GM12892 (cell line): ENCODE data around the gene DNASE1L3.
"Not testable (repeated sequence)": the region's sequence is repeated elsewhere in the genome, so short reads cannot be mapped to it uniquely, and the experiment has no call there.

Experiments used
- DNase-seq: peaks from one replicate; pipeline ENCODE4 v3.0.0; 2011; ENCODE audit not compliant: insufficient read length
- FAIRE-seq: peaks from 2 replicates; lab custom pipeline; 2011; peaks lifted over from hg19 to GRCh38; lab: Jason Lieb, UNC
- POLR2A ChIP-seq: IDR thresholded peaks from 2 replicates; pipeline ENCODE4 v1.6.1; 2011; ENCODE audit warnings: low read depth, low read length, control low read depth
- POLR2AphosphoS5 ChIP-seq: IDR thresholded peaks from 2 replicates; pipeline ENCODE4 v1.6.1; 2011; ENCODE audit warnings: low read depth, low read length, control low read depth
- TAF1 ChIP-seq: IDR thresholded peaks from 2 replicates; pipeline ENCODE4 v1.6.1; 2011; ENCODE audit warnings: low read depth, mild to moderate bottlenecking, control low read depth, low read length, borderline replicate concordance

Gene DNASE1L3

DNA sequence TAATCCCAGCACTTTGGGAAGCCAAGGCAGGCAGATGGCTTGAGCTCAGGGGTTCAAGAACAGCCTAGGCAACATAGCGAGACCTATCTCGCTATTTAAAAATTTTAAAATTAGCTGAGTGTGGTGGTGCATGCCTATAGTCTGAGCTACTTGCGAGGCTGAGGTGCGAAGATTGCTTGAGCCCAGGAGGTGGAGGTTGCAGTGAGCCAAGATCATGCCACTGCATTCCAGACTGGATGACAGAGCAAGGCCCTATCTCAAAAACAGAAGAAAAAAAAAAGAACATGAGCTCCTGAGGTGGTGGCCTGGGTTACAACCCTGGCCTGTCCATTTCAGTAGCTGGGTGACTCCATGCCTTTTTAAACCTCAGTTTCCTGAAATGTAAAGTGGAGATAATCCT lies 7.2 kb downstream of the DNASE1L3 start:
- TF ChIP-seq POLR2A, result no peak
- no peak for TF ChIP-seq POLR2AphosphoS5
- no peak for TF ChIP-seq TAF1
- FAIRE-seq (no peak), DNase-seq (no peak)

DNA sequence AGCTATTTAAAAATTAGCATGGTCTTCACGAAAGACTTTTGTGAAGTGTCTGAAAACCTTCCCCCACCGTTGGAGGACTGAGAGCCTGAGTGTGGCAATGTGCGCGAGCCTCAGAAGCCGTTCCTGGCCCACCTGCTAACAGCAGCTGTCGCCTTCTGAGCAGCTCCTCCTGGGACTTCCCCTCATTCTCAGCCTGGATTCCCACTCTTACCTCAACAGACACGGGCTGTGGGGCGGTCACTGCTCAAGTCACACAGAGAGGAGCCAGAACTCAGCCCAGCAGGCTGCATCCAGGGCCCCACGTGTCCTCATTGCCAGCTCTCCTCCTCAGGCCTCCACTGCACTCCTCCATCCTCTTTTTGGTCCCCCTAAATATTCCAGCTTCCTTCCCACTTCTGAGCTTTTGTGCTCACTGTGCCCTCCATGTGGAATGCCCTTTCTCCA lies 7.8 kb downstream of the DNASE1L3 start:
- TF ChIP-seq TAF1 (no peak), POLR2AphosphoS5 (no peak), POLR2A (no peak)
- FAIRE-seq (no peak), DNase-seq (no peak)

DNA sequence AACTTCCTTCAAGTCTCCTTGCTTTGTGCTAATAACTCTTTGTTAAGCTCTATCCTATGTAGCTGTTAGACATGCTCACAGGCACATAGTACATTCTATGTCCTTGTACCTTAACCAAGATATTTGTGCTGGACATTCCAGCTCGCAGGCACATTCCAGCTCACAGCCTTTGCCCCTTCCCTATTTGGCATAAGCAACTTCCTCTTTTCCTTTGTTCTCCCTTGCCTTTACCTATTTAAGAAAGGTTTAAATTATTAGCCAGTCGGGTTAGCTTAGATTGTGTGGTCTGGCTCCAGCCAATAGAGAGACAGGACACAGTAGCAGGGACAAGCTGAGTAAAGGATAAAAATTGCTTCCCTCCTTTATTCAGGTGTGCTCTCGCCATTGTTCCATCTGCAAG lies 9.3 kb downstream of the DNASE1L3 start:
- FAIRE-seq, DNase-seq: not testable (repeated sequence)

DNA sequence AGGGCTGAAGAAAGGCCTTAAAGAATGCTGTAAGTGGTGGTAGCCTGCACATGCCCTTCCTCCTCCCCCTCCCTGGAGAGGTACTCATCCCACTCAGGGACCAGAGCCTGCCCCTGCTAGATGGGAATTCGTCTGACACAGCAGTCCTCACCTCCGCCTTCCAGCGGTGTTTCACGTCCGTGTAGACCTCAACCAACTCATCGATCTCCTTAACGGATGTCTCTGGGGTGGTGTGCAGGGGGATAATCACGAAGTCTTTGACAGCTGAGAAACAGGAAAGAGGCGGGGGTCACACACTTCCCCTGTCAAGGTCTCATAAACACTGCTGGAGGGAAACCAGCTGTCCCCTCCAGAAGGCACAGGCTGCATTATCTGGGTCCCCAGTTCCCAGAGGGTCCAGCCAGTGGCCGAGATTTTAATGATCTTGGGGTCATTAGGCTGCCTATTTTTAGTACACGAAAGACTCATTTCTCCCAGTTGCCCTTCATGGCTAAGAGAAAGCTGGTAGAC lies 9.9 kb downstream of the DNASE1L3 start:
- FAIRE-seq (no peak), DNase-seq (no peak)
- TF ChIP-seq POLR2A (no peak), TAF1 (no peak)

- FAIRE-seq (no peak), DNase-seq (no peak)
- TF ChIP-seq TAF1 (no peak), POLR2A (no peak), POLR2AphosphoS5 (no peak)
Measured at GRCh38 chr3:58200121-58200709, 10.6 kb downstream of the DNASE1L3 start.

DNA sequence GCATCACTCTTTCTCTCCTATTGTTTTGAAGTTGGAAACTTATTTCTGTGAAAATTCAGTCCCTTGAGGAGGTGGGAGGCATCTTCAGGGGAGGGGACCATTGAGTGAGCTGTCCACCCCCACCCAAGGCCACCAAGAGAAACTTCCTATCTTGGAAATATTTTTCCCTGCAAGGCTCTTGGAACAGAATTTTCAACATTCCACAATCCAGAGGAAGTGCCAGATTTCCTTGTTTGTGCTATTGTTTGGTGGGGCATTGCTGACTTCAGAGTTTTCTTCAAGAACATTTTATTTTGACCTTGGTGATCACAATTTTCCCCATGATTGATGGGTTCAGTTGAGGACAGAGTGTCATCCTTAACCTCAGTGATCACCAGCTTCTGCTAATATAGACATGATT lies 12.0 kb downstream of the DNASE1L3 start:
- no peak for FAIRE-seq
- DNase-seq, result no peak
- TF ChIP-seq POLR2AphosphoS5 (no peak), POLR2A (no peak), TAF1 (no peak)

- DNase-seq (no peak), FAIRE-seq (no peak)
- TF ChIP-seq TAF1 (no peak), POLR2A (no peak), POLR2AphosphoS5 (no peak)
Measured at GRCh38 chr3:58198362-58198761, 12.4 kb downstream of the DNASE1L3 start.

DNA sequence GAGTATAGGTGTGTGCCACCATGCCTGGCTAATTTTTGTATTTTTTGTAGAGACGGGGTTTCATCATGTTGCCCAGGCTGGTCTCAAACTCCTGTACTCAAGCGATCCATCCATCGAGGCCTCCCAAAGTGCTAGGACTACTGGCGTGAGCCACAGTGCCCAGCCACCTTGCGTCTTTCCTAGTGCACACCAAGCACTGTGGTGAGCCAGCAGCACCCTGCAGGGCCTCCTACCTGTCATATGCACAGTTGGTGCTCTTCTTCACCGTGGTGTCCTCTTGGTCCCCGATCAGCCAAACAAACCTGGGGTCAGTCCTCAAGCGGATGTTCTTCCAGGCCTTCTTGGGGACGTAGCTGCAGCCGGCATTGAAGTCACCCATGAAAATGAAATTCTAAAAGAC lies 13.2 kb downstream of the DNASE1L3 start:
- DNase-seq (no peak), FAIRE-seq (no peak)
- TF ChIP-seq TAF1 (no peak), POLR2A (no peak), POLR2AphosphoS5 (no peak)

DNA sequence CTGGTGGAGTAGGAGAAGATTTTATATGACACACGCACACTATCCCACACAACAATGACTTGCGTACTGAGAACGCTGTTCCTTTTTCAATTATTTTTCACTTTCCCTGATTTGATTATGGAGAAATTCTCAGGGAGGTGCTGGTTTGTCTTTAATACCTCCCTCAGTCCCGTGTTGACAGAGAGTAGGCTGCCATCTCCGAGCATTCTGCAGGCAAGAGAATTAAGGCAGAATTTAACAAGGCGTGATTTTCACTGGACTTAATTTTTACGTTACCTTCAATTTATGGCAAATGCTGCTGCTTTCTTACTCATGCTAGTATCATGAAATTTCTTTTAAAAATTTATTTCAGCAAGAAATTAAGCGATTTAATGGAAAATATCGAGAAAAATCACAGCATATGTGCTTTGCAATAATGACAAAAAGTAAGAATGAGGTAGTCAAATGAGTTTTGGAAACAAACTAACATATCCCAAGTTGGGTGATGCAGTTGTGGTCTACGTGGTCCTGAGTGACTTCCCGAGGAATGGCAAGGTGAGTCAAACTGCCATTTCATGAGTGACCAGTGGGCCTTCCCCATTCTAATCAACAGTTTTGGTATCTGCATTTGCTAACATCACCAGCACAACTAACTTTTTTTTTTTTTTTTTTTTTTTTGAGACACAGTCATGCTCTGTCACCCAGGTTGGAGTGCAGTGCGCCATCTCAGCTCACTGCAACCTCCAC lies 16.9 kb downstream of the DNASE1L3 start:
- FAIRE-seq (no peak), DNase-seq (no peak)
- TF ChIP-seq POLR2AphosphoS5, result no peak
- TF ChIP-seq POLR2A, result no peak
- no peak for TF ChIP-seq TAF1

GRCh38 chr3:58192069-58192468 lies 18.7 kb downstream of the DNASE1L3 start:
- no peak for TF ChIP-seq POLR2AphosphoS5
- no peak for TF ChIP-seq TAF1
- TF ChIP-seq POLR2A, result no peak
- no peak for FAIRE-seq

GRCh38 chr3:58191361-58191991 lies 19.3 kb downstream of the DNASE1L3 start:
- TF ChIP-seq POLR2AphosphoS5 (no peak), TAF1 (no peak), POLR2A (no peak)
- DNase-seq (no peak), FAIRE-seq (no peak)

More at GRCh38 chr3:58192069-58192468, 18.7 kb downstream of the DNASE1L3 start:
- DNase-seq, result no peak
